CD1c-positive myeloid dendritic cell (primary cell): ENCODE measurements around the gene ZNF865.

ENCODE experiments used
- DNase-seq: peaks from one replicate; pipeline ENCODE4 v3.0.0-alpha.2; 2016; ENCODE audit errors: extremely low spot score

The ZNF865 gene

DNA sequence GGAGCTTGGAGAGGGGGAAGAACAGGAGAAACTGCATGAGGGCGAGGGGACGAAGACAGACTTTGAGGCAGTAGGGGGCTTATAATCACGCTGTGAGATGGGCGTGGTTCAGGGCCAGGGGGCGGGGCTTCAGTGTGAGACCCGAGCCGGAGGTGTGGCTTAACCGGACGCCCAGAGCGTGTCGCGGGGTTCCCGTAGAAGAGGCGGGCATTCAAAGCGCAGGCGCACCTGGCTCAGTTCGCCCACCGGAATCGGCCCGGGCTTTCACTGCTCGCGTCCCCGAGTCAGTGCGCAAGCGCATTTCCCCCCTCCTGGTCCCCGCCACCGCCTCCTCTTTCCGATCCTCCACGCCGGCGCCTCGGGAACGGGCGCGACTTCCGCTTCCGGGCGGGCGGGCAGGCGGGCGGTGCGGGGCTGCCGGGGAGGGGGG, 225 bp upstream of the ZNF865 start:
- peak; percentile 99 for DNase-seq

DNA sequence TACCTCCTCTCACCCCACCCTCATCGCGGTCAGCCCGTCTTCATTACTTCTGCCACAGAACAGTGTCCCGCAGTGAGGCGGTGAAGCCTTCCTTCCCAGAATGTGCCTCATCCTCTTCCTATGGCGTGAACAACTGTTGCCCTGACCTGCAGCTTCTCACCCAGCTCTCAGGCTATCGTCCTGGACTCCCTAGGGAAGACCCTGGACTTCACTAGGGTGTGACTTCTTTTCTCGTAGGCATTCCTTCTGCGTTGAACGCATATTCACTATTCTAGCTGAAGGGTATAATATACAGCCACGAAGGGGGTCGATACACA, 982 bp downstream of the ZNF865 start:
- no peak for DNase-seq

DNA sequence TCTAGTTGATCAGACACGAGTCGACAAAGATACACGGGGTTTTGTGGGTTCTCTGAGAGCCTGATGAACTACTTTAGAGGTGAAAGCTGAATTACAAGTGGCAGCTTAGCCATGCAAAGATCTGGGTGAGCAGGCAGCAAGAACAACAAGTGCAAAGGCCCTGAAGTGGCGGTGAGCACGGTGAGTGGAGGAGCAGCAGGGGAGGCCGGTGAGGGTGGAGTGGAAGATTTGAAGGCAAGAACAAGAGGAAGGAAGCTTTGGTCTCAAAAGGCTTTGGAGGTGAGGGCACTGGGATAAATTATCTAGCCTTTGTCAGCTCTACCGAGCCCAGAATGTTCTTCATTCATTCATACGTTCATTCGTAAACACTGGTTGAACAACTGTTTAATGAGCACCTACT, 1.4 kb downstream of the ZNF865 start:
- DNase-seq, result no peak

DNA sequence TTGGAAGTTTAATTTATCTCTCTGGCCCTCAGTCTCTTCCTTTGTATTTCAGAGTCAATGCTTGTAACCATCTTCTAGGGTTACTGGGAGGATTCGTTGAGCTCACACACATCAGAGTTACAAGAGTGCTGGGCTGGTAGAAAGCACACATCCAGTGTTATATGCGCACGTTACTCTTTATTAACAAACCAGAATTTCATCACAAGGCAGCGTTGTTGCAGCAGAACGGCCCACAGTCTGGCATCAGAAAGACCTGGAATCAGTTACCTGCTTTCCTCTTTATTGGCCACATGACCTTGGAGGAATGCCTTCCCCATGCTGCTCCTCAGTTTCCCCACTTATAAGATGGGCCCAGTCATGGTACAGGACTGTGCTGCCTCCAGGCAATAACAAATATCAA, 3.9 kb downstream of the ZNF865 start:
- no peak for DNase-seq

DNA sequence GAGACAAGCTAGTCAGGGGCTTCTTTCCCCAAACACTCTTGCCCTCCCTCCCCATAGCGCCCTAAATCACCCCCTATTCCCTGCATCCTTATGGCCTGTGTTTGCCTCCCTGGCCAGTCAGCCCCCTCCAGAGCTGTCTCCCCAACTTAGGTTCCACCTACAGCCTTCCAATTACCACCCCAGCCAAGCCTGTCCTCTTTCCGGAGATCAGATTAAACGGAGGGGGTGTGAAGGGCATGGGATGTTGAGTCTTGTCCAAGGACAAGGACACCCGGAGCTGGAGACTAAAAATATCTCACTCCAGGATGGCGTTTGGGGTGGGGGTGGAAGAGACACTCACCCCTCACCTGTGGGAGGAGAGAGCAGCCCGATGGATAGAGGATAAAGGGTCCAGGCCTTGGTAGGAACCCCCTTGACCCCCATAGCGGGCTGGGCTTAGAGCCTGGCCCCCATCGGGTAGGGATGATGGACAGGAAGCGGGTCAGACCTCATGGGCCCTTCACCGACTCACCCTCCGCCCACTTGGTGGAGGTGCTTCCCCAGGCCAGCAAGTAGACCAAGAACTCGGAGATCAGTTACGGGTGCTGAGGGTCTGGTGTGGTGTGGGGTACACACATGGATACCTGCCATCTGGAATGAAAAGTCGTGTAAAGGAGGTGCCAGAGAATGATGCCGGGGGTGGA, 6.0 kb downstream of the ZNF865 start:
- DNase-seq, result no peak

DNA sequence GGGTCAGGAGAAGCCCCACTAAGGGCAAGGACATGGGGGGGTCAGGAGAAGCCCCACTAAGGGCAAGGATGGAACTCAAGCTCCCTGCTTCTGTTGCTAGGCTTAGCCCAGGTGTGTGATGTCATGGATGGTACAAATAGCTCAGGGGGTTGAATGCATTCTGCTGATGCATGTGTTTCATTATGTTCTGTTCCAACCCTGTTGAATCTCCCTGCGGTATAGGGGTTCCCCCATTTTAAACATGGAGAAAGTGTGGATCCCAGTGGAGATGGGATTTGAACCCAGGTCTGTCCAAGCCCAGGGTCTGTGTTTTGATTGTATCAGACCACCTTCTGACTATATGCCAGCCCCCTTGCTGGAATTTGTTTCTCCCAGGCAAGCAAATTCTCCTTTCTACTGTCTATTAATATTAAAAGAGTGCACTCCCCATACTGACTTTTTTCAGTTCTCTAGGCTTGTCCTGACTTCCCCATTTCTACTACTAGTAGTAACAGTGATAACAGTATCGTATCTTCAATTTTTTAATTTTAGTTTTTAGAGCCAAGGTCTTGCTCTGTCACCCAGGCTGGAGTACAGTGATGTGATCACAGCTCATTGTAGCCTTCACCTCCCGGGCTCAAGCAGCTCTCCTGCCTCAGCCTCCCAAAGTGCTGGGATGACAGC, 6.7 kb downstream of the ZNF865 start:
- DNase-seq, result peak; percentile 42

DNA sequence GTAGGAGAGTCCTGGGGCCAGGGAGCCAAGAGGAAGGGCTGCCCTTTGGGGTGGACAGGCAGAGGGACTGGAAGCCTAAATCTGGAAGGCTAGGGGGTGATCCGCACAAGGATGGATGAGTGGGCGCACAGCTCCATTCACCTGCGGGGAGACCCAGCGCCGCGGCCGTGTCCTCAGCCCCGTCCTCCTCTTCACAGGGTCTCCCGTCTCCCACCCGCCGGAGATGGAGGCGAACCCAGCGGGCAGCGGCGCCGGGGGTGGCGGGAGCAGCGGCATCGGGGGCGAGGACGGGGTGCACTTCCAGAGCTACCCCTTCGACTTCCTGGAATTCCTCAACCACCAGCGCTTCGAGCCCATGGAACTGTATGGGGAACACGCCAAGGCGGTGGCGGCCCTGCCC, 7.9 kb downstream of the ZNF865 start:
- no peak for DNase-seq

DNA sequence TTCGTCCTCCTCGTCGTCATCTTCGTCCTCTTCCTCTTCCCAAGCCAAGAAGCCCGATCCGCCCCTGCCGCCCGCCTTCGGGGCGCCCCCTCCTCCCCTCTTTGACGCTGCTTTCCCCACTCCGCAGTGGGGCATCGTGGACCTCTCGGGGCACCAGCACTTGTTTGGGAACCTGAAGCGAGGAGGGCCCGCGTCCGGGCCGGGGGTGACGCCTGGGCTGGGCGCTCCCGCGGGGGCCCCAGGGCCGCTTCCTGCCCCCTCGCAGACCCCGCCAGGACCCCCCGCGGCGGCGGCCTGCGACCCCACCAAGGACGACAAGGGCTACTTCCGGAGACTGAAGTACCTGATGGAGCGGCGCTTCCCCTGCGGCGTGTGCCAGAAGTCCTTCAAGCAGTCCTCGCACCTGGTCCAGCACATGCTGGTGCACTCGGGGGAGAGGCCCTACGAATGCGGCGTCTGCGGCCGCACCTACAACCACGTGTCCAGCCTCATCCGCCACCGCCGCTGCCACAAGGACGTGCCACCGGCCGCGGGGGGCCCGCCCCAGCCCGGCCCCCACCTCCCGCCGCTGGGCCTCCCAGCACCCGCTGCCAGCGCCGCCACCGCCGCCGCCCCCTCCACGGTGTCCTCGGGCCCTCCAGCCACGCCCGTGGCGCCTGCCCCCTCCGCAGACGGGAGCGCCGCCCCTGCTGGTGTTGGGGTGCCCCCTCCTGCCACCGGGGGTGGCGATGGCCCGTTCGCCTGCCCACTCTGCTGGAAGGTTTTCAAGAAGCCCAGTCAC, 8.7 kb downstream of the ZNF865 start:
- DNase-seq, result no peak

DNA sequence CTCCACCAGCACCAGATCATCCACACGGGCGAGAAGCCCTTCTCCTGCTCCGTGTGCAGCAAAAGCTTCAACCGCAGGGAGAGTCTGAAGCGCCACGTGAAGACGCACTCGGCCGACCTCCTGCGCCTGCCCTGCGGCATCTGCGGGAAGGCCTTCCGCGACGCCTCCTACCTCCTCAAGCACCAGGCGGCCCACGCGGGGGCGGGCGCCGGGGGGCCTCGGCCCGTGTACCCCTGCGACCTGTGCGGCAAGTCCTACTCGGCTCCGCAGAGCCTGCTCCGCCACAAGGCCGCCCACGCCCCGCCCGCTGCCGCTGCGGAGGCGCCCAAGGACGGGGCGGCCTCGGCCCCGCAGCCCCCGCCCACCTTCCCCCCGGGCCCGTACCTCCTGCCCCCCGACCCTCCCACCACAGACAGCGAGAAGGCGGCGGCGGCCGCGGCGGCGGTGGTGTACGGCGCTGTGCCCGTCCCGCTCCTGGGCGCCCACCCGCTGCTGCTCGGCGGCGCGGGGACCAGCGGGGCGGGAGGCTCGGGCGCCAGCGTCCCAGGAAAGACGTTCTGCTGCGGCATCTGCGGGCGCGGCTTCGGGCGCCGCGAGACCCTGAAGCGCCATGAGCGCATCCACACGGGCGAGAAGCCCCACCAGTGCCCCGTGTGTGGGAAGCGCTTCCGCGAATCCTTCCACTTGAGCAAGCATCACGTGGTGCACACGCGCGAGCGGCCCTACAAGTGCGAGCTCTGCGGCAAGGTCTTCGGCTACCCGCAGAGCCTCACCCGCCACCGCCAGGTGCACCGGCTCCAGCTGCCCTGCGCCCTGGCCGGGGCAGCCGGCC, 9.5 kb downstream of the ZNF865 start:
- DNase-seq, result no peak

DNA sequence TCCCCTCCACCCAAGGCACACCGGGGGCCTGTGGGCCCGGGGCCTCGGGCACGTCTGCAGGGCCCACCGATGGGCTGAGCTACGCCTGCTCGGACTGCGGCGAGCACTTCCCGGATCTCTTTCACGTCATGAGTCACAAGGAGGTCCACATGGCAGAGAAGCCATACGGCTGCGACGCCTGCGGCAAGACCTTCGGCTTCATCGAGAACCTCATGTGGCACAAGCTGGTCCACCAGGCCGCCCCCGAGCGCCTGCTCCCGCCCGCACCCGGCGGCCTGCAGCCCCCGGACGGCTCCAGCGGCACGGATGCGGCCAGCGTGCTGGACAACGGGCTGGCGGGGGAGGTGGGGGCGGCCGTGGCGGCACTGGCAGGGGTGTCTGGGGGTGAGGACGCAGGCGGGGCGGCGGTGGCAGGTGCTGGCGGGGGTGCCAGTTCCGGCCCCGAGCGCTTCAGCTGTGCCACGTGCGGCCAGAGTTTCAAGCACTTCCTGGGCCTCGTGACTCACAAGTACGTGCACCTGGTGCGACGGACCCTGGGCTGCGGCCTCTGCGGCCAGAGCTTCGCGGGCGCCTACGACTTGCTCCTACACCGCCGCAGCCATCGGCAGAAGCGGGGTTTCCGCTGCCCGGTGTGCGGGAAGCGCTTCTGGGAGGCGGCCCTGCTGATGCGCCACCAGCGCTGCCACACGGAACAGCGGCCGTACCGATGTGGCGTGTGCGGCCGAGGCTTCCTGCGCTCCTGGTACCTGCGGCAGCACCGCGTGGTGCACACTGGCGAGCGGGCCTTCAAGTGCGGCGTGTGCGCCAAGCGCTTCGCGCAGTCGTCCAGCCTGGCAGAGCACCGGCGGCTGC, 10.3 kb downstream of the ZNF865 start:
- no peak for DNase-seq

DNA sequence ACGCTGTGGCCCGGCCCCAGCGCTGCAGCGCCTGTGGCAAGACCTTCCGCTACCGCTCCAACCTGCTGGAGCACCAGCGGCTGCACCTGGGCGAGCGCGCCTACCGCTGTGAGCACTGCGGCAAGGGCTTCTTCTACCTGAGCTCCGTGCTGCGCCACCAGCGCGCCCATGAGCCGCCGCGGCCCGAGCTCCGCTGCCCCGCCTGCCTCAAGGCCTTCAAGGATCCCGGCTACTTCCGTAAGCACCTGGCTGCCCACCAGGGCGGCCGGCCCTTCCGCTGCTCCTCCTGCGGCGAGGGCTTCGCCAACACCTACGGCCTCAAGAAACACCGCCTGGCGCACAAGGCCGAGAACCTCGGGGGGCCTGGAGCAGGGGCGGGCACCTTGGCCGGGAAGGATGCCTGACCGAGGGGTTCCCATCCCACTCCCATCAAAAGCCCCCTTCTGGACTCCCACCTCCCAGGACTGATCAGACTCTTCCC, 11.0 kb downstream of the ZNF865 start:
- no peak for DNase-seq

DNA sequence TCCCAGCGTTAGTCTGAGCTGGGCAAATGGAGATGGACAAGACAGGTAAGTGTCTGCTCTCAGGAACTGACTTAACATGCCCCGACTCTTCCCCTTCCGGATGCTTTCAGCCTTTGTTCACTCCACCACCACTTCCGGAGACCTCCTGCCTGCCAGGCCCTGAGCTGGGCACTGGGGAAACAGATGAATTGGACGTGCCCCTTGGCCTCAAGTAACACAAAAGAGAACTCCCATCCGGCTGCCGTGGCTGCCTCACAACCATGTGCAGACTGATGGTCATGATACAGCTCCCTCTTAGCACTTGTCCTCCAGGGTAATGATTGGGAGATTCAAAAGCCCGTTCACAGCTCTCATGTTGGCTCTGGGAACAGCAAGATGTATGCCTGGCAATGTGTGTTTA, 12.0 kb downstream of the ZNF865 start:
- no peak for DNase-seq

DNA sequence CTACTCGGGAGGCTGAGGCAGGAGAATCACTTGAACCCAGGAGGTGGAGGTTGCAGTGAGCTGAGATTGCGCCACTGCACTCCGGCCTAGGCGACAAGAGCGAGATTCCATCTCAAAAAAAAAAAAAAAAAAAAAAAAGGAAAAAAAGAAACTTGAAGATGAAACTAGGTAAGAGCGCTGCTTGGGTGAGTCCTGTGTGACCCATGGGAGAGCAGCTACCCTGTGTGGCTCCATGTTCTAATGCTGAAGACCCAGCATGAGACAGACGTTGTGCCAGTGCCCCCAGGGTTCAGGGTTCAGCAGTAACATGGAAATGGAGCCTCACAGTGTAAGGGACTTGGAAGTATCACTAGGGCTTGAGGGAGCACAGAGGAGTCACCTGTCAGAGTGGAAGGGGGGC, 13.0 kb downstream of the ZNF865 start:
- no peak for DNase-seq

DNA sequence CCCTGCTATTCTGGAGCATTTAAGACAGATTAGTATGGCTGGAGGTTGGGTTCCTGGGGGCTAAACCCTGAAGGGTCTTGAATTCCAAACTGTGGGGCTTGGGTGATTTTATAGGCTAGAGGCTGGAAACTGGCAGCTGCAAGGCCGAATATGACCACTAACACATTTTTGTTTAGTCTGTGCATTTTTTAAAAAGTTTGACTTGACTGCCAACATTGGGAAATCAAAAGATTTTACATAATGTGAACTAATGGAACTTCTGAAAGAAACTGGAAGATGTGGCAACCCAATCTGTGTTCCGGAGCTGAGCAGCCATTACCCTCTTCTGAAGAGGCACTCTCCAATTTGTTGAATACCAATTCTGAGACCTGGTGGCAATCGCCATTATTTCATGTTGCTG, 13.8 kb downstream of the ZNF865 start:
- no peak for DNase-seq

DNA sequence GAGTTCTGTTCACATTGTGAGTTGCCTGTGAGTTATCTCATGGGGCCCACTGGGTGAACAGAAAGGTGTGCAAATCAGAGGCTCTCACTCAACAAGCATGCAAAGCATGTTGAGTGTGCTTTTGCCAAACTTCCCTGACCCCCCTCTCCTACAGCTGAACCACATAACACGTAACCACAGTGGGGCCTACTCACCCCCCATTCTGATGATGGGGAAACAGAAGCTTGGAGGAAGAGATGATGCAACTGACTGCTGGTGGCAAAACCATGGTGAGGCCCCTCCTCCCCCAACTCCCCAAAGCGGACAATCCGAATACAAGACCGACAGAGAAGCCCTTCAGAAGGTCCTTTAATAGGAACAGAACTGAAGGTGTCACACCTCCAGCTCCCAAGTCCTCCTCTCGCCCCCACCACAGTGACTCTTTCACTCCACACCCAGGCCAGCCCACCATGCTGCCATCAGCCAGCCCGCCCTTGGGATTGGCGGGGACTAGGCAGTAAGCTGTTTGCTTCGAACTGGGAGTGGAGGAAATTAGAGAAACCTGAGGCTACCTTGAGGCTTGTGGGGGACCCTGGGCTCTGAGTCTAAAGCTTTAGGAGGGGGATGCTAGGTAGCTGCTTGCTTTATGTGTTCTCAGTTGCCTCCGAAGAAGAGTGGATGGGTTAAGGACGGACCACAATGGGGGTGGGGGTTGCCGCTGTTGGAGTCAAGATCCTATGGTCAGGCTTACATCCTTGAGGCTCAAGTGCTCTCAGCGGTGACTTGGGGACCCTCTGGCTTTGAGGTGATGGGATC, 15.2 kb downstream of the ZNF865 start:
- DNase-seq, result peak; percentile 40

DNA sequence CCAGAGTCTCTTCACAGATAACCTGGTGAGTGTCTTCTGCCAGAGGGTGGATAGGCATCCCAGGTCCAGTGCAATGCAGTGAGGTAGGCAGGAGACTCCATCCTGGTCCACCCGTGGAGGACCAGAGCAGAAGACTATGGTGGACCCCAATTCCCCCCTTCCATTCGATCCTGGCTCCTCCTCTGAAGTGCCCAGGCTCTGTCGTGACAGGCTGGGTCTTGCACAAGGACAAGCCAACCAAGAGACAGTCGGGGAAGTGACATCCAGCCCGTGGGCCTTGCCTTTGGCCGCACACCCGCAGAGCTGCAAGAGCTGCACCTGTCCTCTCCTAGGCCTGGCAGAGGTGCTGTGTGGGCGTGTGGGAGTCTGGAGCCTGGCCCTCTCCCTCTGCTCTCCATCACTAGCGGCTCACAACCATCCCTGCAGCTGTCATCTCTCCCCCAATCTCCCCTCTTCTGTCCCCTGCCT, 15.8 kb downstream of the ZNF865 start:
- no peak for DNase-seq

DNA sequence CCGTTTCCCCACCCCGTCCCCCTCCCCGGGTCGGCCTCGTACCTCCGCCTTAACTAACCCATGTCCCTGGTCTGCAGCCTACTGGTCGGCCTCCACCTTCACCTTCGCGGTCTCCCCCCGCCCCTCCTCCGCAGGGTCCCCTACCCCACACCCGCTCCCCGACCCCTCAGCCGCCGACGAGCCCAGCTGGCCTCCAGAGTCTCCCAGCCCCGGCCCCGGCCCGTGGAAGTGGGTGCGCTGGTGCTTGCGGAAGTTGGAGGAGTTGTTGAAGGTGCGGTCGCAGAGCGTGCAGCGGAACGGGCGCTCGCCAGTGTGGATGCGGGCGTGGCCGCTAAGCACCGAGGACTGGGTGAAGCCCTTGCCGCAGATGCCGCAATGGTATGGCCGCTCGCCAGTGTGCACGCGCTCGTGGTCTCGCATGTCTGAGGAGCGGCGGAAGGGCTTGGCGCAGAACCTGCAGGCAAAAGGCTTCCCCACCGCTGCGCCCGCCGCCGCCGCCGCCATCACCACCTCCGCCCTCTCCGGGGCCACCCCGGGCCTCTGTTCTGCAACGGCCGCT, 16.3 kb downstream of the ZNF865 start:
- no peak for DNase-seq

DNA sequence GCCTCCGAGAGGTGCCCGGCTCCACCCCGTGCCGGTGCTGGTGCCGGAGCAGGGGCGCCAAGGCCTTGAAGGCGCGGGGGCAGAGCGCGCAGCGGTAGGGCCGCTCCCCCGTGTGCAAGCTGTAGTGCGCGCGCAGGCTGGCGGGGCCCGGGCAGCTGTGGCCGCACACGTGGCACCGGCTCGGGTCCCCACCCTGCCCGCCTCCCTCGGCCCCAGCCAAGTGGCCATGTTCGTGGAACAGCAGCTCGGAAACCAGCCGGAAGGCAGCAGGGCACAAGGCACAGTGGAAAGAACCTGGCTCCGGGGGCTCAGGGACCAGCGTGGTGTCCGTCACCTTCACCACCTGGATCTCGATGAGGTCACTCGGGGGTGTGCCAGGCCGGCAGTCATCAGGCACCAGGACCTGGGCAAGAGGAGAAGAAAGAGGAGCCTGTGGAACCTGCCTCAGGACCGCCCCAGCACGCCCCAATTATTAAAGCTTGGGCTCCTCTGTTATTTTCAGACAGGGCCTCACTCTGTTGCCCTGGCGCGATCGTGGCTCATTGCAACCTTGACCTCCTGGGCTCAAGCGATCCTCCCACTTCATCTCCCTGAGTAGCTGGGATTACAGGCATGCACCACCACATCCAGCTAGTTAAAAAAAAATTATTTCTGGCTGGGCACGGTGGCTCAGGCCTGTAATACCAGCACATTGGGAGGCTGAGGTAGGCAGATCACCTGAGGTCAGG, 17.0 kb downstream of the ZNF865 start:
- DNase-seq, result no peak

DNA sequence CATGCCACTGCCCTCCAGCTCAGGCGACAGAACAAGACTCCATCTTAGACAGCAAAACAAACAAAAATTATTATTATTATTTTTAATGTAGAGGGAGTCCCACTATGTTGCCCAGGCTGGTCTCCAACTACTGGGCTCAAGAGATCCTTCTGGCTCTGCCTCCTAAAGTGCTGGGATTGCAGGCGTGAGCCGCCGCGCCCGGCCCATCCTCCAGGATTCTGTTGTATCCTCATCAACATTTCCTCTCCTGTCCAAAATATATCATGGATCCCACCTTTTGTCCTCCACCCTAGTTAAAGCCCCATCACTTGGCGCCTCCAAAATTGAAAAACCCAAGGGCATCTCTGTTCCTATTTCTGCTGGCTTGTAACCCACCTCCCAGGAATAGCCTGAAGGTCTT, 17.7 kb downstream of the ZNF865 start:
- no peak for DNase-seq
